MM.1S (cell line): ENCODE measurements around the gene SLC38A7.

Experiments used
- DNase-seq: peaks from one replicate; pipeline ENCODE4 v3.0.0-alpha.2; 2015
- H2AFZ ChIP-seq: fragments of 300-600 bp; sonication (generic); 2 replicates; pipeline ENCODE4 v1.6.0; 2016; ENCODE audit warnings: antibody characterized with exemption, low read length
- H3F3A ChIP-seq: fragments of 300-600 bp; sonication (generic); 2 replicates; pipeline ENCODE4 v1.6.1; 2016; ENCODE audit warnings: mild to moderate bottlenecking, antibody characterized with exemption, low read length, moderate library complexity, mixed read lengths; ENCODE audit not compliant: insufficient read depth
- H3K27ac ChIP-seq: fragments of 300-600 bp; sonication (generic); 2 replicates; pipeline ENCODE4 v1.5.1; 2016; ENCODE audit warnings: mild to moderate bottlenecking, low read length
- H3K27me3 ChIP-seq: fragments of 300-600 bp; sonication (generic); replicated peaks from 2 replicates; pipeline ENCODE4 v1.6.0; 2016; ENCODE audit warnings: low read length; ENCODE audit not compliant: insufficient read depth
- H3K36me3 ChIP-seq: fragments of 300-600 bp; sonication (generic); replicated peaks from 2 replicates; pipeline ENCODE4 v1.6.1; 2016; ENCODE audit warnings: mild to moderate bottlenecking, low read length, mixed read lengths; ENCODE audit not compliant: insufficient read depth
- H3K4me1 ChIP-seq: fragments of 300-600 bp; sonication (generic); 2 replicates; pipeline ENCODE4 v1.6.1; 2016; ENCODE audit warnings: low read length, mixed read lengths
- H3K4me2 ChIP-seq: fragments of 300-600 bp; sonication (generic); 2 replicates; pipeline ENCODE4 v1.6.0; 2016; ENCODE audit warnings: low read depth, low read length
- H3K4me3 ChIP-seq: fragments of 300-600 bp; sonication (generic); 2 replicates; pipeline ENCODE4 v1.5.1; 2016; ENCODE audit warnings: low read length, mixed read lengths
- H3K79me2 ChIP-seq: fragments of 300-600 bp; sonication (generic); 2 replicates; pipeline ENCODE4 v1.6.1; 2016; ENCODE audit warnings: mixed run types, low read length, mixed read lengths
- H3K9ac ChIP-seq: fragments of 300-600 bp; sonication (generic); 2 replicates; pipeline ENCODE4 v1.6.1; 2016; ENCODE audit warnings: low read length, mixed read lengths
- H3K9me2 ChIP-seq: fragments of 300-600 bp; sonication (generic); replicated peaks from 2 replicates; pipeline ENCODE4 v1.6.1; 2016; ENCODE audit warnings: mild to moderate bottlenecking, low read length, mixed read lengths; ENCODE audit not compliant: insufficient read depth
- H3K9me3 ChIP-seq: fragments of 300-600 bp; sonication (generic); replicated peaks from 2 replicates; pipeline ENCODE4 v1.6.1; 2016; ENCODE audit warnings: mild to moderate bottlenecking, low read length, mixed read lengths; ENCODE audit not compliant: insufficient read depth
- H4K20me1 ChIP-seq: fragments of 300-600 bp; sonication (generic); 2 replicates; pipeline ENCODE4 v1.6.1; 2016; ENCODE audit warnings: mild to moderate bottlenecking, low read length, moderate library complexity, mixed read lengths; ENCODE audit not compliant: insufficient read depth
- CTCF ChIP-seq: fragments of 300-600 bp; sonication (generic); IDR thresholded peaks from 2 replicates; pipeline ENCODE4 v1.5.1; 2016; ENCODE audit warnings: antibody characterized with exemption, low read length, mixed read lengths
- EZH2 ChIP-seq: fragments of 300-600 bp; sonication (generic); optimal IDR thresholded peaks from 2 replicates; pipeline ENCODE3; 2017; ENCODE audit warnings: low read depth, mild to moderate bottlenecking, antibody characterized with exemption, low read length, mixed read lengths
- EZH2phosphoT487 ChIP-seq: fragments of 300-600 bp; sonication (generic); IDR thresholded peaks from 2 replicates; pipeline ENCODE4 v1.6.1; 2018; ENCODE audit warnings: antibody characterized with exemption, low read length

Gene SLC38A7

GRCh38 chr16:58727028-58727781 is 42.6 kb upstream of the SLC38A7 start:
- no peak overlapping the region for H3K4me3 ChIP-seq
- peaks cover 72% of the 10 kb centered on the region for H3K79me2 ChIP-seq
- H3K27ac ChIP-seq, result no peak overlapping the region
- no peaks in the 10 kb centered on the region for H3K36me3 ChIP-seq
- H3K4me1 ChIP-seq, result no peaks in the 10 kb centered on the region
- no peak overlapping the region for H3K4me2 ChIP-seq
- H3K27me3 ChIP-seq, result no peaks in the 10 kb centered on the region
- no peaks in the 10 kb centered on the region; the same call in 1 of the 2 replicates for H4K20me1 ChIP-seq
- H3K9me3 ChIP-seq, result no peaks in the 10 kb centered on the region
- no peak overlapping the region for H3K9ac ChIP-seq
- H3K9me2 ChIP-seq, result no peaks in the 10 kb centered on the region
- TF ChIP-seq CTCF (no peak), EZH2 (no peak), EZH2phosphoT487 (no peak)
- DNase-seq, result no peak
- H2AFZ ChIP-seq, result no peak overlapping the region
- H3F3A ChIP-seq, result no peaks in the 10 kb centered on the region

GRCh38 chr16:58723109-58723508 is 38.5 kb upstream of the SLC38A7 start:
- Histone ChIP-seq H3K36me3 (peaks cover 6% of the 10 kb centered on the region; the same call in 1 of the 2 replicates), H3K27ac (no peak overlapping the region), H3F3A (no peaks in the 10 kb centered on the region), H4K20me1 (no peaks in the 10 kb centered on the region), H3K9me2 (no peaks in the 10 kb centered on the region), H3K4me2 (no peak overlapping the region), H3K27me3 (no peaks in the 10 kb centered on the region), H2AFZ (no peak overlapping the region), H3K9me3 (no peaks in the 10 kb centered on the region), H3K79me2 (peaks cover 39% of the 10 kb centered on the region), H3K4me1 (no peaks in the 10 kb centered on the region), H3K4me3 (no peak overlapping the region), H3K9ac (no peak overlapping the region)
- no peak for TF ChIP-seq EZH2
- no peak for TF ChIP-seq EZH2phosphoT487
- TF ChIP-seq CTCF, result no peak
- DNase-seq, result no peak

- Histone ChIP-seq H3K4me3 (no peak overlapping the region), H3K79me2 (0 out of 2 replicates have a peak, but pooled peaks cover 6% of the 10 kb centered on the region), H3K9ac (no peak overlapping the region), H3K36me3 (peaks cover 9% of the 10 kb centered on the region; the same call in 1 of the 2 replicates), H3K9me3 (no peaks in the 10 kb centered on the region), H2AFZ (no peak overlapping the region), H3K4me2 (no peak overlapping the region), H4K20me1 (no peaks in the 10 kb centered on the region), H3K27me3 (no peaks in the 10 kb centered on the region), H3K27ac (no peak overlapping the region), H3K9me2 (no peaks in the 10 kb centered on the region), H3K4me1 (no peaks in the 10 kb centered on the region), H3F3A (no peaks in the 10 kb centered on the region)
- TF ChIP-seq EZH2 (no peak), CTCF (no peak), EZH2phosphoT487 (no peak)
- DNase-seq, result no peak
These were observed 33.4 kb upstream of the SLC38A7 start for GRCh38 chr16:58717994-58718393.
